ENCODE results near the gene MBNL3. TPM values are rescaled to one million over a fixed set of nuclear protein-coding genes. Genes with fewer than 3 reads are reported as not detected.

MBNL3 gene
- total RNA-seq, 1 experiment from 2014 or later = 42.2 TPM

GRCh38 chrX:132433551-132433950 lies 55.3 kb downstream of the MBNL3 start:
- H3K4me1 ChIP-seq (ENCODE audit: insufficient read depth, low read length, poor library complexity, severe bottlenecking) = no peaks in the 10 kb centered on the region
- H3K9me3 ChIP-seq (ENCODE audit: low read depth, low read length, poor library complexity, severe bottlenecking) = no peaks in the 10 kb centered on the region
- TF ChIP-seq CTCF (conservative IDR thresholded peaks at IDR 0.05; ENCODE audit: low read depth, low read length) = no peak
- TF ChIP-seq EZH2 (IDR thresholded peaks at IDR 0.05; ENCODE audit: borderline replicate concordance, low read depth, low read length, poor library complexity, severe bottlenecking) = no peak
- ChIA-PET POLR2A (ENCODE audit: low non-redundant PET) (no interaction called here), CTCF (no interaction called here)
- no peaks in the 10 kb centered on the region for H3K27me3 ChIP-seq (replicated peaks; ENCODE audit: insufficient read depth, low read depth, low read length, poor library complexity)
- no peak for DNase-seq (ENCODE audit: low spot score)
- intact Hi-C loops (cut with micrococcal nuclease; ENCODE audit: unreplicated experiment) = no loop called here
- H3K36me3 ChIP-seq (ENCODE audit: insufficient read depth, low read length, poor library complexity, severe bottlenecking) = no peaks in the 10 kb centered on the region
- no peak overlapping the region for H3K27ac ChIP-seq (ENCODE audit: low read depth, low read length, poor library complexity, severe bottlenecking)
- BruUV-seq (replicated peaks) = no TSS peak
- H3K4me3 ChIP-seq (ENCODE audit: low read depth, low read length, poor library complexity, severe bottlenecking) = no peak overlapping the region

- intact Hi-C loops (cut with micrococcal nuclease; ENCODE audit: unreplicated experiment) = no loop called here
- Histone ChIP-seq H3K27ac (ENCODE audit: low read depth, low read length, poor library complexity, severe bottlenecking) (no peak overlapping the region), H3K9me3 (ENCODE audit: low read depth, low read length, poor library complexity, severe bottlenecking) (no peaks in the 10 kb centered on the region), H3K4me1 (ENCODE audit: insufficient read depth, low read length, poor library complexity, severe bottlenecking) (no peaks in the 10 kb centered on the region), H3K36me3 (ENCODE audit: insufficient read depth, low read length, poor library complexity, severe bottlenecking) (no peaks in the 10 kb centered on the region), H3K4me3 (ENCODE audit: low read depth, low read length, poor library complexity, severe bottlenecking) (no peak overlapping the region), H3K27me3 (replicated peaks; ENCODE audit: insufficient read depth, low read depth, low read length, poor library complexity) (no peaks in the 10 kb centered on the region)
- no TSS peak for BruUV-seq (replicated peaks)
- ChIA-PET CTCF (no interaction called here), POLR2A (ENCODE audit: low non-redundant PET) (no interaction called here)
- TF ChIP-seq CTCF (conservative IDR thresholded peaks at IDR 0.05; ENCODE audit: low read depth, low read length) = no peak
- no peak for TF ChIP-seq EZH2 (IDR thresholded peaks at IDR 0.05; ENCODE audit: borderline replicate concordance, low read depth, low read length, poor library complexity, severe bottlenecking)
- no peak for DNase-seq (ENCODE audit: low spot score)
These were observed 55.8 kb downstream of the MBNL3 start for GRCh38 chrX:132433001-132433400.

GRCh38 chrX:132428896-132429295 lies 59.9 kb downstream of the MBNL3 start:
- no peak for TF ChIP-seq CTCF (conservative IDR thresholded peaks at IDR 0.05; ENCODE audit: low read depth, low read length)
- TF ChIP-seq EZH2 (IDR thresholded peaks at IDR 0.05; ENCODE audit: borderline replicate concordance, low read depth, low read length, poor library complexity, severe bottlenecking) = no peak
- Histone ChIP-seq H3K9me3 (ENCODE audit: low read depth, low read length, poor library complexity, severe bottlenecking) (no peaks in the 10 kb centered on the region), H3K4me3 (ENCODE audit: low read depth, low read length, poor library complexity, severe bottlenecking) (no peak overlapping the region), H3K36me3 (ENCODE audit: insufficient read depth, low read length, poor library complexity, severe bottlenecking) (no peaks in the 10 kb centered on the region), H3K27ac (ENCODE audit: low read depth, low read length, poor library complexity, severe bottlenecking) (no peak overlapping the region), H3K27me3 (replicated peaks; ENCODE audit: insufficient read depth, low read depth, low read length, poor library complexity) (no peaks in the 10 kb centered on the region), H3K4me1 (ENCODE audit: insufficient read depth, low read length, poor library complexity, severe bottlenecking) (no peaks in the 10 kb centered on the region)
- intact Hi-C loops (cut with micrococcal nuclease; ENCODE audit: unreplicated experiment) = no loop called here
- ChIA-PET CTCF (no interaction called here), POLR2A (ENCODE audit: low non-redundant PET) (no interaction called here)
- DNase-seq (ENCODE audit: low spot score) = no peak
- BruUV-seq (replicated peaks) = no TSS peak
